ENCODE data around the gene SPINK9. TPM values are rescaled to one million over a fixed set of nuclear protein-coding genes. Genes with fewer than 3 reads are reported as not detected.
"Not testable (repeated sequence)": the region's sequence is repeated elsewhere in the genome, so short reads cannot be mapped to it uniquely, and the experiment has no call there.

SPINK9 gene
- total RNA-seq, 1 donor from 2014 or later, result not detected

GRCh38 chr5:148314731-148315130 is 20.6 kb upstream of the SPINK9 start:
- no peak overlapping the region for H3K27ac Mint-ChIP-seq (ENCODE audit: unreplicated experiment)
- peaks cover 2% of the 10 kb centered on the region for H3K9me3 Mint-ChIP-seq (ENCODE audit: unreplicated experiment)
- H3K4me3 Mint-ChIP-seq (ENCODE audit: unreplicated experiment), result no peak overlapping the region
- peaks cover 1% of the 10 kb centered on the region for H3K4me1 Mint-ChIP-seq (ENCODE audit: low read depth, unreplicated experiment)
- no peak for DNase-seq
- peaks cover 3% of the 10 kb centered on the region for H3K27me3 Mint-ChIP-seq (ENCODE audit: unreplicated experiment)
- peaks cover under 1% of the 10 kb centered on the region for H3K36me3 Mint-ChIP-seq (ENCODE audit: unreplicated experiment)
- TF ChIP-seq CTCF (IDR thresholded peaks at IDR 0.05; ENCODE audit: partially characterized antibody, unreplicated experiment), result no peak

GRCh38 chr5:148320011-148320963 is 15.1 kb upstream of the SPINK9 start:
- H3K27me3 Mint-ChIP-seq (ENCODE audit: unreplicated experiment); H3K9me3 Mint-ChIP-seq (ENCODE audit: unreplicated experiment); H3K4me1 Mint-ChIP-seq (ENCODE audit: low read depth, unreplicated experiment); H3K36me3 Mint-ChIP-seq (ENCODE audit: unreplicated experiment): not testable (repeated sequence)
- DNase-seq, result peak; percentile 36
- peak overlapping the region; percentile 89 for H3K4me3 Mint-ChIP-seq (ENCODE audit: unreplicated experiment)
- H3K27ac Mint-ChIP-seq (ENCODE audit: unreplicated experiment), result peak overlapping the region; percentile 99

GRCh38 chr5:148333262-148333849 is 2.0 kb upstream of the SPINK9 start:
- H3K36me3 Mint-ChIP-seq (ENCODE audit: unreplicated experiment), result no peaks in the 10 kb centered on the region
- DNase-seq, result no peak
- no peaks in the 10 kb centered on the region for H3K4me1 Mint-ChIP-seq (ENCODE audit: low read depth, unreplicated experiment)
- no peak overlapping the region for H3K4me3 Mint-ChIP-seq (ENCODE audit: unreplicated experiment)
- peaks cover 2% of the 10 kb centered on the region for H3K9me3 Mint-ChIP-seq (ENCODE audit: unreplicated experiment)
- no peak overlapping the region for H3K27ac Mint-ChIP-seq (ENCODE audit: unreplicated experiment)
- no peak for TF ChIP-seq CTCF (IDR thresholded peaks at IDR 0.05; ENCODE audit: partially characterized antibody, unreplicated experiment)
- H3K27me3 Mint-ChIP-seq (ENCODE audit: unreplicated experiment), result no peaks in the 10 kb centered on the region

GRCh38 chr5:148336704-148337435 is 1.5 kb downstream of the SPINK9 start:
- no peak overlapping the region for H3K4me3 Mint-ChIP-seq (ENCODE audit: unreplicated experiment)
- TF ChIP-seq CTCF (IDR thresholded peaks at IDR 0.05; ENCODE audit: partially characterized antibody, unreplicated experiment), result no peak
- no peaks in the 10 kb centered on the region for H3K4me1 Mint-ChIP-seq (ENCODE audit: low read depth, unreplicated experiment)
- H3K27me3 Mint-ChIP-seq (ENCODE audit: unreplicated experiment), result no peaks in the 10 kb centered on the region
- H3K36me3 Mint-ChIP-seq (ENCODE audit: unreplicated experiment), result no peaks in the 10 kb centered on the region
- no peak overlapping the region for H3K27ac Mint-ChIP-seq (ENCODE audit: unreplicated experiment)
- no peak for DNase-seq
- peaks cover 2% of the 10 kb centered on the region for H3K9me3 Mint-ChIP-seq (ENCODE audit: unreplicated experiment)

GRCh38 chr5:148342371-148343045 is 7.1 kb downstream of the SPINK9 start:
- H3K9me3 Mint-ChIP-seq (ENCODE audit: unreplicated experiment), result no peaks in the 10 kb centered on the region
- H3K4me3 Mint-ChIP-seq (ENCODE audit: unreplicated experiment), result no peak overlapping the region
- no peaks in the 10 kb centered on the region for H3K4me1 Mint-ChIP-seq (ENCODE audit: low read depth, unreplicated experiment)
- no peaks in the 10 kb centered on the region for H3K36me3 Mint-ChIP-seq (ENCODE audit: unreplicated experiment)
- H3K27me3 Mint-ChIP-seq (ENCODE audit: unreplicated experiment), result no peaks in the 10 kb centered on the region
- DNase-seq, result no peak
- TF ChIP-seq CTCF (IDR thresholded peaks at IDR 0.05; ENCODE audit: partially characterized antibody, unreplicated experiment), result no peak
- H3K27ac Mint-ChIP-seq (ENCODE audit: unreplicated experiment), result no peak overlapping the region
